ENCODE data around the gene CBR4. TPM values are rescaled to one million over a fixed set of nuclear protein-coding genes. Genes with fewer than 3 reads are reported as not detected.
A peak's percentile ranks its signal among the peaks of the same experiment; 100 is the strongest.

The CBR4 gene
- total RNA-seq, result 3.1 TPM

- Histone ChIP-seq H3K4me3 (ENCODE audit: low read length) (peak within 1 kb of the TSS; percentile 76), H3K4me1 (ENCODE audit: insufficient read depth, low read length) (peaks cover 23% of the 10 kb centered on the region), H3K27me3 (ENCODE audit: insufficient read depth, low read length) (no peaks in the 10 kb centered on the region), H3K9me3 (ENCODE audit: low read depth, low read length) (no peaks in the 10 kb centered on the region)
These were observed at the start of gene CBR4 for GRCh38 chr4:169010125-169011023. CBR4 (minus strand) TSS chr4:169010255; CDS start chr4:169010089, 166 bp downstream.

GRCh38 chr4:169059306-169060211 is 49.5 kb upstream of the CBR4 start:
- Histone ChIP-seq H3K9me3 (ENCODE audit: low read depth, low read length) (no peaks in the 10 kb centered on the region), H3K27me3 (ENCODE audit: insufficient read depth, low read length) (no peaks in the 10 kb centered on the region), H3K4me1 (ENCODE audit: insufficient read depth, low read length) (no peaks in the 10 kb centered on the region), H3K4me3 (ENCODE audit: low read length) (no peak overlapping the region)

GRCh38 chr4:169058312-169058711 is 48.3 kb upstream of the CBR4 start:
- Histone ChIP-seq H3K27me3 (ENCODE audit: insufficient read depth, low read length) (no peaks in the 10 kb centered on the region), H3K9me3 (ENCODE audit: low read depth, low read length) (no peaks in the 10 kb centered on the region), H3K4me3 (ENCODE audit: low read length) (no peak overlapping the region), H3K4me1 (ENCODE audit: insufficient read depth, low read length) (no peaks in the 10 kb centered on the region)

GRCh38 chr4:169054879-169055278 is 44.8 kb upstream of the CBR4 start:
- H3K27me3 ChIP-seq (ENCODE audit: insufficient read depth, low read length), result no peaks in the 10 kb centered on the region
- H3K4me3 ChIP-seq (ENCODE audit: low read length), result no peak overlapping the region
- no peaks in the 10 kb centered on the region for H3K9me3 ChIP-seq (ENCODE audit: low read depth, low read length)
- H3K4me1 ChIP-seq (ENCODE audit: insufficient read depth, low read length), result no peaks in the 10 kb centered on the region

GRCh38 chr4:169052594-169052945 is 42.5 kb upstream of the CBR4 start:
- no peaks in the 10 kb centered on the region for H3K27me3 ChIP-seq (ENCODE audit: insufficient read depth, low read length)
- no peaks in the 10 kb centered on the region for H3K4me1 ChIP-seq (ENCODE audit: insufficient read depth, low read length)
- H3K4me3 ChIP-seq (ENCODE audit: low read length), result no peak overlapping the region
- H3K9me3 ChIP-seq (ENCODE audit: low read depth, low read length), result no peaks in the 10 kb centered on the region

- Histone ChIP-seq H3K4me3 (ENCODE audit: low read length) (no peak overlapping the region), H3K27me3 (ENCODE audit: insufficient read depth, low read length) (no peaks in the 10 kb centered on the region), H3K9me3 (ENCODE audit: low read depth, low read length) (no peaks in the 10 kb centered on the region), H3K4me1 (ENCODE audit: insufficient read depth, low read length) (no peaks in the 10 kb centered on the region)
These were observed 41.9 kb upstream of the CBR4 start for GRCh38 chr4:169051761-169052593.

DNA sequence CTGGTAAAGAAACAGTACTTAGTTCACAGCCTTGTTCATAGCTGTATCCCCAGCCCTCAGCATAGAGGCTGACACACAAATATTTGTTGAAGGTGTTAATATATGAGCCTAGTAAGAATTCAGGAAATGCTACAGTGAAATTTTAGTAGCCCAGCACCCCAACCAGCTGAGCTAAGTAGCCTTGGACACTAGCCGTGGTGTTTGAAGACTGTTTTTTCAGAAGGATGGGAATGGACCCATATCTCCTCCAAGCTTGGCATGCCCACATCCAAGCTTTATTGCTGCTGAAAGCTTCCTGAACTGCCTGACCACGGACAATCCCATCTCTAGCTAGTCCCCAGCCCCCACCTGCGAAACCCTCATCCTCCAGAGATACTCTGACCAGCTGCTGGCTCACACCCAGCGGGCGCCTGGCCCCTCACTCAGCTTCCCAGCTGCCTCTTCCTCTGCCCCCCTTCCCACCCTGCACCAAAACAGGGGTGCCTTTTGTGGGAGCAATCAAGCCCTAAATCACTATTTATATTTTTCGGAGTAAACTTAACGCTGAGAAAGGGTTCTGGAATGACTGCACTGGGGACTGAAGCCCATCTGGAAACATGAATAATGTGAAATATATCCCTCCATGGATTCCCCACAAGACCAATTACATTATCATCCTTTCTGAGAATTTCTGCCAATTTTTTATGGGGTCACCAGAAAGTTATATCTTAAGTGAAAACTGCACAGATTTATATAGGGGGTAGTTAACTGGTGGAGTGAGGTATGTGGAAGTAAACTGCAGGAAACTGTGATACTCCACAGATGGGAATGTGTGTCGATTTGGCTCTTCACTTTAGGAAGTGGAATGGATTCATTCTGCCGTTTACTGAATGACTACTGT is 41.1 kb upstream of the CBR4 start:
- Histone ChIP-seq H3K9me3 (ENCODE audit: low read depth, low read length) (no peaks in the 10 kb centered on the region), H3K4me1 (ENCODE audit: insufficient read depth, low read length) (no peaks in the 10 kb centered on the region)

GRCh38 chr4:169050284-169050683 is 40.2 kb upstream of the CBR4 start:
- H3K4me3 ChIP-seq (ENCODE audit: low read length), result no peak overlapping the region
- no peaks in the 10 kb centered on the region for H3K9me3 ChIP-seq (ENCODE audit: low read depth, low read length)

More for the DNA sequence above, 41.1 kb upstream of the CBR4 start:
- Histone ChIP-seq H3K4me3 (ENCODE audit: low read length) (no peak overlapping the region), H3K27me3 (ENCODE audit: insufficient read depth, low read length) (no peaks in the 10 kb centered on the region)

DNA sequence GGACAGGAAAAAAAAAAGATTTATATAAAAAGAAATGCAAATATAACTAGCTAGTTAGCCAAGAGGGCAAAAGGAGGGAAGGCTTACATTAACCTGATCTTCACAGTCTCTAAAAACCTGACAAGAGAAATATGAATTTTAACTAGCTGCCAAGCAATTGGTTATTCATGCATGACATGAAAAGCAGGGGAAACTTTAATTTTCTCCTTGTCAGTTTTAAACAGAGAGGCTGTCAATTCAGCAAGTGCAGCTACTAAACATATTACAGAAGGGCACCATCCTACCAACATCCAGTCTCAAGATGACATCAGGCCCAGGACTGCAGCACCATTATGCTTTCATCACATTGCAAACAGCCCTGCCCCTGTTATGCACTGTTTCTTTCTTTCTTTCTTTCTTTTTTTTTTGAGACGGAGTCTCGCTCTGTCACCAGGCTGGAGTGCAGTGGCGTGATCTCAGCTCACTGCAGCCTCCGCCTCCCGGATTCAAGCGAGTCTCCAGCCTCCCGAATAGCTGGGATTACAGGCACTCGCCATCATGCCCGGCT is 38.9 kb upstream of the CBR4 start:
- no peaks in the 10 kb centered on the region for H3K9me3 ChIP-seq (ENCODE audit: low read depth, low read length)
- H3K27me3 ChIP-seq (ENCODE audit: insufficient read depth, low read length), result no peaks in the 10 kb centered on the region
- no peak overlapping the region for H3K4me3 ChIP-seq (ENCODE audit: low read length)
- H3K4me1 ChIP-seq (ENCODE audit: insufficient read depth, low read length), result no peaks in the 10 kb centered on the region

More at GRCh38 chr4:169050284-169050683, 40.2 kb upstream of the CBR4 start:
- Histone ChIP-seq H3K4me1 (ENCODE audit: insufficient read depth, low read length) (no peaks in the 10 kb centered on the region), H3K27me3 (ENCODE audit: insufficient read depth, low read length) (no peaks in the 10 kb centered on the region)

- Histone ChIP-seq H3K4me1 (ENCODE audit: insufficient read depth, low read length) (no peaks in the 10 kb centered on the region), H3K4me3 (ENCODE audit: low read length) (no peak overlapping the region), H3K27me3 (ENCODE audit: insufficient read depth, low read length) (no peaks in the 10 kb centered on the region)
These were observed 37.9 kb upstream of the CBR4 start for GRCh38 chr4:169047956-169048355.

DNA sequence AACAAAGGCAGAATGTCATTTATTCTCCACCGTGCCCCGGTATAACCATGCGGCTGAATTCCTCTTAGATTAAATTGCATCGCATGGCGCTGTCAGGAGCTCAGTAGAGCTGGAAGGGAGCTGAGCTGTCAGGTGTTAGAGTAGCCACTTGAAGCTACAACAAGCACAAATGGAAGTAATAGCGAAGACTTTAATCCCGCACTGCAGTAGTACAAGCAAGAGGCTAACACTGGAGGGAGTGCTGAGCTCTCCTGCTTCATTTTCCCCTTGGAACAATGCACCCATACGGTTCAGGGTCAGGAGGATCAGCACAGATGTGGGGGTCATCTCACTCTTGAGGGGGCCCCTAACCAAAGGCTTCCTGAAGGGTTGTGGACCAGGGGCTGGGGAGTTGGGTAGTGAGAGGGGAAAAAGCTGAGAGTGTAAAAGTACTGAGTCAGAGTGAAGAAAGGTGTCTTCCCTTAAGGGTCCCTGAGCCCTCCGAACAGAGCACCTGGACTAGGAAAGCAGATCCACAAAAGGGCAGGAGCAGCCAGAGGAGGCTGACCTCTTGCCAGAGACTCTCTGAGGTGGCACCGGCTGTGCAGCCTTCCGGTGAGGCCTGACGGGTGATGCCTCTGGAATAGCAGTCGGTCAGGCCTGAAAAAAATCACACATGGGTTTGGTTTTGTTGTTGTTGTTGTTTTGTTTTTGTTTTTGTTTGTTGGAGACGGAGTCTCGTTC is 36.0 kb upstream of the CBR4 start:
- Histone ChIP-seq H3K27me3 (ENCODE audit: insufficient read depth, low read length) (no peaks in the 10 kb centered on the region), H3K4me1 (ENCODE audit: insufficient read depth, low read length) (no peaks in the 10 kb centered on the region), H3K9me3 (ENCODE audit: low read depth, low read length) (no peaks in the 10 kb centered on the region), H3K4me3 (ENCODE audit: low read length) (no peak overlapping the region)

More at GRCh38 chr4:169047956-169048355, 37.9 kb upstream of the CBR4 start:
- H3K9me3 ChIP-seq (ENCODE audit: low read depth, low read length), result no peaks in the 10 kb centered on the region

- Histone ChIP-seq H3K27me3 (ENCODE audit: insufficient read depth, low read length) (no peaks in the 10 kb centered on the region), H3K4me3 (ENCODE audit: low read length) (no peak overlapping the region), H3K9me3 (ENCODE audit: low read depth, low read length) (no peaks in the 10 kb centered on the region), H3K4me1 (ENCODE audit: insufficient read depth, low read length) (no peaks in the 10 kb centered on the region)
These were observed 34.8 kb upstream of the CBR4 start for GRCh38 chr4:169044714-169045447.

DNA sequence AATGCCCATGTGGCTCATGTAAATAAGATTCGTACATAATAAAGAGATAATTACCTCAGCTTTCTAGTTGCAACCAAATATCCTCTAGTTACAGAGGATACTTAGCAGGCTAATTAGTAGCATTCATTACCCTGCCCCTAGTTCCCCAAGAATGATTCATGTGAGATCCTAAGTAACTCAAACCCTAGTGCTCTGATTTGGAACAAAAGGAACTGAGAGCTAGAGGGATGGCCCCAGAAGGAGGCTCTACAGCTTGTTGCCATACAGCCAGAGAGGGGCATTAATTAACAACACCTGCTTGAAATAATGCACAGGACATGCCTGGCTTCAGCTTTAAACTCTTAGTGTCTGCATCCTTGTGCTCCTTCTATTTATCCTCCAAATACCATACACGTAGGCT is 32.6 kb upstream of the CBR4 start:
- H3K9me3 ChIP-seq (ENCODE audit: low read depth, low read length), result no peaks in the 10 kb centered on the region
- H3K4me1 ChIP-seq (ENCODE audit: insufficient read depth, low read length), result no peaks in the 10 kb centered on the region
- H3K27me3 ChIP-seq (ENCODE audit: insufficient read depth, low read length), result no peaks in the 10 kb centered on the region
- H3K4me3 ChIP-seq (ENCODE audit: low read length), result no peak overlapping the region

All from mononuclear cell (primary cell).